Endothelial cell of hepatic sinusoid (primary cell): ENCODE measurements around the gene DAPK2.

Experiments used
- in situ Hi-C: cut with HindIII; loops from 2 replicates; pipeline ENCODE4 v1.10.0; 2017; ENCODE audit warnings: low sequenced_read_pairs

Gene DAPK2

DNA sequence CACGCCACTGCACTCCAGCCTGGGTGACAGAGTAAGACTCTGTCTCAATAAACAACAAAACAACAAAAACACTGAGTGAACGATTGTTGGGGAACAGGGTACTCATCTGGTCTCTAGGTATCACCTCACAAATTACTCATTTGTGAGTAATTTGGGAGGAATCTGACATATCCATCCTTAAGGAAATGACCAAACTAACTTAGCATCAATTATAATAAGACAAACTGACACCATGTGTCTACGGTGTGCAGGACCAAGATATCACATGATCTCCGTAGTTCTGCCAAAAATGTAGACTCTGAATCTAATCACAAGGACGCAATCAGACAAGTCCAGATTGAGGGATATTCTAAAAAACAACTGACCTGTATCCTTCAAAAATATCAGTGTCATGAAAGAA is 12.0 kb upstream of the DAPK2 start:
- in situ Hi-C loops: no loop called here

DNA sequence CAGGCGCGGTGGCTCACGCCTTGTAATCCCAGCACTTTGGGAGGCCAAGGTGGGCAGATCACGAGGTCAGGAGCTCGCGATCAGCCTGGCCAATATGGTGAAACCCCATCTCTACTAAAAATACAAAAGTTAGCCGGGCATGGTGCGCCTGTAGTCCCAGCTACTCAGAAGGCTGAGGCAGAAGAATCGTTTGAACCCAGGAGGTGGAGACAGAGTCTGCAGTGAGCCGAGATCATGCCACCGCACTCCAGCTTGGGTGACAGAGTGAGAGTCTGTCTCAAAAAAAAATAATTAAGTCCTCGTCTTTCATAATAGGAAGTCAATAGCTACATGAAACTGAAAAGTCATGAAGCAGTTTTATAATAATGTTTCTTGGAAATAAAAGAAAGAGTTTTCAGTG is 7.4 kb upstream of the DAPK2 start:
- in situ Hi-C loops: loop anchor here (5.0 kb wide), 1 partner anchor 106 kb away; no protein-coding TSS in a partner anchor

GRCh38 chr15:64052925-64053491 is 6.7 kb upstream of the DAPK2 start:
- in situ Hi-C loops: loop anchor here (5.0 kb wide), 1 partner anchor 106 kb away; no protein-coding TSS in a partner anchor

- in situ Hi-C loops: loop anchor here (5.0 kb wide), 1 partner anchor 104 kb away; no protein-coding TSS in a partner anchor
Observed at GRCh38 chr15:64051407-64052259, 5.3 kb upstream of the DAPK2 start.

- in situ Hi-C loops: loop anchor here (5.0 kb wide), 1 partner anchor 104 kb away; no protein-coding TSS in a partner anchor
Observed at GRCh38 chr15:64051093-64051402, 4.8 kb upstream of the DAPK2 start.

- in situ Hi-C loops: loop anchor here (5.0 kb wide), 1 partner anchor 103 kb away; no protein-coding TSS in a partner anchor
Observed at GRCh38 chr15:64050281-64051092, 4.2 kb upstream of the DAPK2 start.

DNA sequence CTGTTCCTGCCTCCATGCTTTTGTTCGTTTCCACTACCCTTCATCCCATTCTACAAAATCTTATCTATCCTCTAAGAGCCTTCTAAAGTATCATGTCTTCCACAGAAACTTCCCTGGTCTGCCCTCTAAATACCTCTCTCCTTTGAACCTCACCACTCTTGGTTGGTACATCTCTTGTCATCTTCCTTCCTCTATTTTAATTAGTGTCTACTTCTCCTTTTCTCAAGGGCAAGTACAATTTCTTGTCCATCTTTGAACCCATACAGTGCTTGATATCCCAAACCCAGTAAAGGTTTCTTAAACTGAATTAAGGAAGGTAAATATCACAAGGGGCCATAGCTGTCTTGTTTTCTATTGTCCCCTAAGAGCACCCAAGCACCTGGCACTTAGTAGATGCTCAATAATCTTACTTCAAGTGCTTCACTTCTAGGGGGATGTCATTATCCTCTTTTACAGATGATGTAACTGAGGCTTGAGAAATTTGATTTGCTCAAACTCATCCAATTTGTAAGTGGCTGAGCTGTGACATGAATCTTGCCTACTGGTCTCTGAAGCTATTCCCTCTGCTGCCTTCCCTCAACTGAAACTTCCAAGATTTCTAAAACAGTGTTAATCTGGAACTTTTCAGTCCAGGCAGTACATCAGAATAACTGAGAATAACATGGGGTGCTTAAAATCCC is 2.6 kb upstream of the DAPK2 start:
- in situ Hi-C loops: no loop called here

GRCh38 chr15:64045774-64046420 is 388 bp downstream of the DAPK2 start:
- in situ Hi-C loops: no loop called here

- in situ Hi-C loops: no loop called here
Observed at GRCh38 chr15:64045101-64045435, 1.2 kb downstream of the DAPK2 start.

GRCh38 chr15:64044300-64045100 is 1.8 kb downstream of the DAPK2 start:
- in situ Hi-C loops: no loop called here

- in situ Hi-C loops: no loop called here
Observed at GRCh38 chr15:64038878-64039610, 7.2 kb downstream of the DAPK2 start.

DNA sequence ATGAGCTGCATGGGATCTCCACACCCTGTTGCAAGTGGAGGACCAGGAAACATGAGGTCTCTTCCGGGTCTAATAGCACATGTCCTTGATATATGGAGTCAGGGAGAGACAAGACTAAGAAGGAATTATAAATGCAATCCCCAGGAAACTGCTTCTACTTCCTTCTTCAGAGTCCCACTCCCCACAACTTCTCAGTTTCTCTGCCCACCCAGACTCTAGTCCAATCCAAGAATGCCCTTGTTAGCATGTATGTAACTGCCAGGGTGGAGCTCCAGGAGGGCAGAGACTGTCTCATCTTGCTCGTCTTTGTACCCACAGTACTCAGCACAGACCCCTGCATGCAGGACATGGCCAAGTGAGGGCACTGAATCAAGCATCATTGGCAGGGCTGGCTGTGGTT is 8.3 kb downstream of the DAPK2 start:
- in situ Hi-C loops: no loop called here

GRCh38 chr15:64037116-64037515 is 9.2 kb downstream of the DAPK2 start:
- in situ Hi-C loops: no loop called here

GRCh38 chr15:64035525-64035924 is 10.8 kb downstream of the DAPK2 start:
- in situ Hi-C loops: no loop called here

DNA sequence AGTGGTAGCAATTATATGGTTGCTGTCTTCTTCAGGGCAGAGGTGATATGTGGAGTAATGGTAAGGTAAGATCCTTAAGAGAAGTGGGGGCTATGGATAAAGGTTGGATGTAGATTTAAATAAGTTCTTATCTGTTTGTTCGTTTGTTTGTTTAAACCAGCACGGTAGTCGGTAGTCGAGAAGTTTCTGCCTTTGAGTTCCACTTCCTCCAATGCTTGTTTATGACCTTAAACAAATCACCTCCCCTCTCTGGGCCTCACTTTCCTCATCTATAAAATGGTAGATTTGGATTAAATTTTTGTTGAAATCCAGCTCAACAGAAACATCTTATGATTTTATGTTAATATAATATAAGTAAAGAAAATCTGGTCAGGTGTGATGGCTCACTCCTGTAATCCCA is 11.8 kb downstream of the DAPK2 start:
- in situ Hi-C loops: no loop called here

DNA sequence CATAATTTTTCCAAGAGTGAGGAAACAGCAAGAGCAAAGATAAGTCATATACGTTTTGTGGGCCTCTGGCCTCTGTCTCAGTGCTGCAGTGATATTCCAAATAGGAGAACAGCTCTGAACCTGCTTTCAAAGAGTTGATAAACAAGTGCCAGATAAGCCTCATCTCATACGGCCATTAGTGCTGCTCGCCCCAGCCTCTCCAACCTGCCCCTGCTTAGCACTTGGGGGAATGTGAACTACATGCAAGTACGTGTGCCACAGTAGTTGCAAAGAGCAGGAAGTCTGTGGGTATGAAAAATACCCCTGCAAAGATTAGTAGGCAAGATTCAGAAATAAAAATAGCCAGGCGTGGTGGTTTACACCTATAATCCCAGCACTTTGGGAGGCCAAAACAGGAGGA is 14.0 kb downstream of the DAPK2 start:
- in situ Hi-C loops: no loop called here

- in situ Hi-C loops: no loop called here
Observed at GRCh38 chr15:64030123-64030522, 16.2 kb downstream of the DAPK2 start.

DNA sequence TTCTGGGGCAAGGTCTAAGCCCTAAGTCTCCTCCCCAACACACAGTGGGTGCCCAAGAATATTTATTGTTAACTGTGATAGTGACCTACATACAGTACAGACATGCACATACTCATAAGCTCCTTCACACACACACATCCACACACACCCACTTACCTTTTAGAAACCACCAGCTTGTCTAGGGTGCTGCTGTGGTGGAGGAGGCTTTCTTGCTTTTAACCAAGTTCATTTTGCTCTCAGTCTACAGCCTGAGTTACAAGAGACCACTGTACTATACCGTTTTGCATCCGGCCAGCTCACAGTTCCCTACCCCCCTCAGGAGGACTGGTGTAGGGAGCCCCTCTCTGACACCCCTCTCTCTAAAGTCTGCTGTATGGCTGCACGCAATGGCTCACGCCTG is 16.7 kb downstream of the DAPK2 start:
- in situ Hi-C loops: no loop called here

GRCh38 chr15:64029110-64029509 is 17.2 kb downstream of the DAPK2 start:
- in situ Hi-C loops: no loop called here
